ENCODE results near the gene TPCN2. TPM values are rescaled to one million over a fixed set of nuclear protein-coding genes. Genes with fewer than 3 reads are reported as not detected.
"Not testable (repeated sequence)": the region's sequence is repeated elsewhere in the genome, so short reads cannot be mapped to it uniquely, and the experiment has no call there.

The TPCN2 gene
- total RNA-seq, 1 experiment from 2014 or later, result 28.9 TPM

- Histone ChIP-seq H3K36me3 (ENCODE audit: insufficient read depth, low read length, poor library complexity, severe bottlenecking) (no peaks in the 10 kb centered on the region), H3K4me3 (ENCODE audit: low read depth, low read length, poor library complexity, severe bottlenecking) (no peak overlapping the region), H3K27me3 (replicated peaks; ENCODE audit: insufficient read depth, low read depth, low read length, poor library complexity) (no peaks in the 10 kb centered on the region), H3K9me3 (ENCODE audit: low read depth, low read length, poor library complexity, severe bottlenecking) (peaks cover 7% of the 10 kb centered on the region), H3K27ac (ENCODE audit: low read depth, low read length, poor library complexity, severe bottlenecking) (no peak overlapping the region), H3K4me1 (ENCODE audit: insufficient read depth, low read length, poor library complexity, severe bottlenecking) (no peaks in the 10 kb centered on the region)
- no TSS peak for BruUV-seq (replicated peaks)
- ChIA-PET POLR2A (ENCODE audit: low non-redundant PET) (no interaction called here), CTCF (no interaction called here)
- DNase-seq (ENCODE audit: low spot score), result no peak
- intact Hi-C loops (cut with micrococcal nuclease; ENCODE audit: unreplicated experiment), result no loop called here
- TF ChIP-seq EZH2 (IDR thresholded peaks at IDR 0.05; ENCODE audit: borderline replicate concordance, low read depth, low read length, poor library complexity, severe bottlenecking), result no peak
- no peak for TF ChIP-seq CTCF (conservative IDR thresholded peaks at IDR 0.05; ENCODE audit: low read depth, low read length)
These were observed 89.5 kb downstream of the TPCN2 start for GRCh38 chr11:69138265-69138664.

GRCh38 chr11:69140161-69140560, 91.4 kb downstream of the TPCN2 start:
- POLR2A ChIA-PET (ENCODE audit: low non-redundant PET); intact Hi-C loops (cut with micrococcal nuclease; ENCODE audit: unreplicated experiment); H3K4me1 ChIP-seq (ENCODE audit: insufficient read depth, low read length, poor library complexity, severe bottlenecking); H3K36me3 ChIP-seq (ENCODE audit: insufficient read depth, low read length, poor library complexity, severe bottlenecking); BruUV-seq (replicated peaks); H3K27ac ChIP-seq (ENCODE audit: low read depth, low read length, poor library complexity, severe bottlenecking); H3K27me3 ChIP-seq (replicated peaks; ENCODE audit: insufficient read depth, low read depth, low read length, poor library complexity); H3K4me3 ChIP-seq (ENCODE audit: low read depth, low read length, poor library complexity, severe bottlenecking); H3K9me3 ChIP-seq (ENCODE audit: low read depth, low read length, poor library complexity, severe bottlenecking); CTCF ChIA-PET; DNase-seq (ENCODE audit: low spot score): not testable (repeated sequence)

GRCh38 chr11:69140635-69141034, 91.9 kb downstream of the TPCN2 start:
- CTCF ChIA-PET, result interaction anchor here (0.6 kb wide), 1 partner anchor 39 kb away, joined by 3 read pairs; no protein-coding TSS in a partner anchor
- no peaks in the 10 kb centered on the region for H3K4me1 ChIP-seq (ENCODE audit: insufficient read depth, low read length, poor library complexity, severe bottlenecking)
- no peak overlapping the region for H3K27ac ChIP-seq (ENCODE audit: low read depth, low read length, poor library complexity, severe bottlenecking)
- POLR2A ChIA-PET (ENCODE audit: low non-redundant PET), result no interaction called here
- no peak for TF ChIP-seq EZH2 (IDR thresholded peaks at IDR 0.05; ENCODE audit: borderline replicate concordance, low read depth, low read length, poor library complexity, severe bottlenecking)
- no peak for TF ChIP-seq CTCF (conservative IDR thresholded peaks at IDR 0.05; ENCODE audit: low read depth, low read length)
- no peaks in the 10 kb centered on the region for H3K27me3 ChIP-seq (replicated peaks; ENCODE audit: insufficient read depth, low read depth, low read length, poor library complexity)
- no peak for DNase-seq (ENCODE audit: low spot score)
- H3K4me3 ChIP-seq (ENCODE audit: low read depth, low read length, poor library complexity, severe bottlenecking), result no peak overlapping the region
- BruUV-seq (replicated peaks), result no TSS peak
- no peaks in the 10 kb centered on the region for H3K9me3 ChIP-seq (ENCODE audit: low read depth, low read length, poor library complexity, severe bottlenecking)
- intact Hi-C loops (cut with micrococcal nuclease; ENCODE audit: unreplicated experiment), result no loop called here
- H3K36me3 ChIP-seq (ENCODE audit: insufficient read depth, low read length, poor library complexity, severe bottlenecking), result no peaks in the 10 kb centered on the region

GRCh38 chr11:69141742-69142141, 93.0 kb downstream of the TPCN2 start:
- H3K27ac ChIP-seq (ENCODE audit: low read depth, low read length, poor library complexity, severe bottlenecking), result no peak overlapping the region
- no peaks in the 10 kb centered on the region for H3K36me3 ChIP-seq (ENCODE audit: insufficient read depth, low read length, poor library complexity, severe bottlenecking)
- POLR2A ChIA-PET (ENCODE audit: low non-redundant PET), result no interaction called here
- no peak for TF ChIP-seq CTCF (conservative IDR thresholded peaks at IDR 0.05; ENCODE audit: low read depth, low read length)
- TF ChIP-seq EZH2 (IDR thresholded peaks at IDR 0.05; ENCODE audit: borderline replicate concordance, low read depth, low read length, poor library complexity, severe bottlenecking), result no peak
- no peak for DNase-seq (ENCODE audit: low spot score)
- H3K4me3 ChIP-seq (ENCODE audit: low read depth, low read length, poor library complexity, severe bottlenecking), result no peak overlapping the region
- H3K4me1 ChIP-seq (ENCODE audit: insufficient read depth, low read length, poor library complexity, severe bottlenecking), result no peaks in the 10 kb centered on the region
- H3K9me3 ChIP-seq (ENCODE audit: low read depth, low read length, poor library complexity, severe bottlenecking), result peaks cover 9% of the 10 kb centered on the region
- H3K27me3 ChIP-seq (replicated peaks; ENCODE audit: insufficient read depth, low read depth, low read length, poor library complexity), result no peaks in the 10 kb centered on the region
- BruUV-seq (replicated peaks), result no TSS peak
- intact Hi-C loops (cut with micrococcal nuclease; ENCODE audit: unreplicated experiment), result no loop called here
- CTCF ChIA-PET, result no interaction called here

Measured in A673 (cell line).